Natural killer cell (primary cell): Measurements from ENCODE around the gene SPIB. TPM values are rescaled to one million over a fixed set of nuclear protein-coding genes. Genes with fewer than 3 reads are reported as not detected.

ENCODE experiments used
- ATAC-seq, 3 donors: fragments of 150-1000 bp in 2 of 3; fragments of 200-7000 bp in 1 of 3; cut with Tn5 transposase; 1 replicate in 1 of 3; 2 replicates in 2 of 3; pipeline ENCODE4 v1.10.0; 2021; ENCODE audit warnings: mild to moderate bottlenecking in 2 of 3, moderate library complexity in 2 of 3
- DNase-seq, 2 donors: peaks; one replicate each; pipeline versions ENCODE4 v3.0.0 to v3.0.0-alpha.2; 2013 to 2021; ENCODE audit warnings: mixed read lengths in 1 of 2
- H3K27ac ChIP-seq: one replicate; pipeline ENCODE4 v1.5.1; 2013; ENCODE audit warnings: mild to moderate bottlenecking, low read length
- H3K27me3 ChIP-seq: one replicate; pipeline ENCODE4 v1.6.1; 2013; ENCODE audit warnings: low read length; ENCODE audit not compliant: control insufficient read depth, insufficient read depth
- H3K36me3 ChIP-seq: one replicate; pipeline ENCODE4 v1.6.1; 2013; ENCODE audit warnings: low read length; ENCODE audit not compliant: control insufficient read depth, insufficient read depth
- H3K4me1 ChIP-seq: one replicate; pipeline ENCODE4 v1.6.1; 2013; ENCODE audit warnings: low read length; ENCODE audit not compliant: control insufficient read depth, insufficient read depth
- H3K4me3 ChIP-seq: one replicate; pipeline ENCODE4 v1.5.1; 2013; ENCODE audit warnings: low read length
- H3K9me3 ChIP-seq: one replicate; pipeline ENCODE4 v1.6.1; 2013; ENCODE audit warnings: low read length; ENCODE audit not compliant: control insufficient read depth, insufficient read depth
- H3K27ac Mint-ChIP-seq, 2 donors: one replicate each; pipeline ENCODE4 v1.8.0; 2022; ENCODE audit warnings: mild to moderate bottlenecking in 2 of 2, mixed read lengths in 2 of 2, moderate library complexity in 1 of 2
- H3K27me3 Mint-ChIP-seq, 2 donors: one replicate each; pipeline ENCODE4 v1.8.0; 2022; ENCODE audit warnings: low read depth in 2 of 2, mixed read lengths in 2 of 2
- H3K36me3 Mint-ChIP-seq: one replicate; pipeline ENCODE4 v1.8.0; 2022; ENCODE audit warnings: mixed read lengths
- H3K4me1 Mint-ChIP-seq, 2 donors: one replicate each; pipeline ENCODE4 v1.8.0; 2022; ENCODE audit warnings: mixed read lengths in 2 of 2
- H3K4me3 Mint-ChIP-seq: one replicate; pipeline ENCODE4 v1.8.0; 2022; ENCODE audit warnings: mild to moderate bottlenecking, moderate library complexity, mixed read lengths
- H3K9me3 Mint-ChIP-seq, 2 donors: one replicate each; pipeline ENCODE4 v1.8.0; 2022; ENCODE audit warnings: mixed read lengths in 2 of 2
- CTCF ChIP-seq: fragments of 200-600 bp; IDR thresholded peaks from one replicate; pipeline ENCODE4 v1.8.0; 2022; ENCODE audit warnings: antibody characterized with exemption
- WGBS: methylation state at CpG from one replicate; pipeline ENCODE4 v1.1.7; 2013; ENCODE audit warnings: missing lambda C conversion rate; ENCODE audit not compliant: insufficient coverage; 5-methylcytosine and 5-hydroxymethylcytosine counted together
- intact Hi-C: fragments of 100-400 bp; cut with micrococcal nuclease; formaldehyde crosslinking; loops from one replicate; pipeline ENCODE4 v1.14.2; 2022
- total RNA-seq, 4 donors: library from RNA; stranded (reverse); fragments of 120-200 nt in 1 of 4; gene quantifications; one replicate each; pipeline versions ENCODE4 v1.2.3 to v1.2.4, GENCODE V29; 2013 to 2022

The SPIB gene
- total RNA-seq, 3 donors from 2014 or later (not counting 1 experiment from before 2014, with no cell fraction given) = 0.77 to 2.8 (median 0.78) TPM

- Histone ChIP-seq H3K36me3 (no peaks in the 10 kb centered on the region), H3K4me1 (peaks cover 45% of the 10 kb centered on the region), H3K27ac (peak overlapping the region; percentile 74), H3K9me3 (no peaks in the 10 kb centered on the region), H3K27me3 (peaks cover 11% of the 10 kb centered on the region), H3K4me3 (peak overlapping the region; percentile 49)
- ATAC-seq = peak; percentile 92 to 96 (median 92)
- TF ChIP-seq CTCF = no peak
- Mint-ChIP-seq H3K4me1 (peaks cover 9 to 22% of the 10 kb centered on the region in 2 donors), H3K27ac (peak overlapping the region; percentile 77 to 92), H3K27me3 (peaks cover 6 to 16% of the 10 kb centered on the region in 2 donors), H3K9me3 (no peaks in the 10 kb centered on the region), H3K4me3 (peak overlapping the region; percentile 94), H3K36me3 (no peaks in the 10 kb centered on the region)
- under 1% methylated on average over 48 of the region's 54 CpGs for WGBS
- DNase-seq = peak; percentile 87 to 93
- intact Hi-C loops = no loop called here
Observed at GRCh38 chr19:50431343-50432220, 12.8 kb downstream of the SPIB start.

GRCh38 chr19:50432221-50433028 is 13.7 kb downstream of the SPIB start, which contains the start of gene MYBPC2:
TSS of gene MYBPC2 (plus strand) at chr19:50432892. CDS start at chr19:50432954, 62 bp downstream.
- Histone ChIP-seq H3K4me1 (peaks cover 43% of the 10 kb centered on the region), H3K36me3 (no peaks in the 10 kb centered on the region), H3K27ac (peak within 1 kb of the TSS; percentile 74), H3K4me3 (peak within 1 kb of the TSS; percentile 49), H3K9me3 (no peaks in the 10 kb centered on the region), H3K27me3 (peaks cover 11% of the 10 kb centered on the region)
- H3K4me1 Mint-ChIP-seq = peaks cover 9 to 22% of the 10 kb centered on the region in 2 donors
- no peaks in the 10 kb centered on the region for H3K36me3 Mint-ChIP-seq
- TF ChIP-seq CTCF = no peak
- H3K4me3 Mint-ChIP-seq = peak within 1 kb of the TSS; percentile 94
- H3K27ac Mint-ChIP-seq = peak within 1 kb of the TSS; percentile 77 to 92
- intact Hi-C loops = no loop called here
- H3K27me3 Mint-ChIP-seq = peaks cover 13 to 20% of the 10 kb centered on the region in 2 donors
- H3K9me3 Mint-ChIP-seq = no peaks in the 10 kb centered on the region
- DNase-seq (peak; percentile 27 to 38), ATAC-seq (peak in 1 of 3 donors; percentile 9)
- WGBS = 5% methylated on average over 40 of the region's 40 CpGs

- no peak for TF ChIP-seq CTCF
- Histone ChIP-seq H3K4me1 (peaks cover 33% of the 10 kb centered on the region), H3K4me3 (no peak overlapping the region), H3K27me3 (peaks cover 8% of the 10 kb centered on the region), H3K27ac (no peak overlapping the region), H3K36me3 (no peaks in the 10 kb centered on the region), H3K9me3 (no peaks in the 10 kb centered on the region)
- WGBS = 86% methylated on average over 19 of the region's 19 CpGs
- H3K4me1 Mint-ChIP-seq = peaks cover 9 to 22% of the 10 kb centered on the region in 2 donors
- H3K27ac Mint-ChIP-seq = peak overlapping the region; percentile 10 to 92
- H3K27me3 Mint-ChIP-seq = peaks cover 13 to 20% of the 10 kb centered on the region in 2 donors
- H3K4me3 Mint-ChIP-seq = peak overlapping the region; percentile 75
- intact Hi-C loops = no loop called here
- H3K36me3 Mint-ChIP-seq = no peaks in the 10 kb centered on the region
- ATAC-seq (no peak), DNase-seq (no peak)
- H3K9me3 Mint-ChIP-seq = no peaks in the 10 kb centered on the region
Observed at GRCh38 chr19:50433201-50434180, 14.8 kb downstream of the SPIB start.
